22Rv1 (cell line): Measurements from ENCODE around the gene CYLD.

Experiments used
- CTCF ChIP-seq: fragments of 450-650 bp; IDR thresholded peaks from 2 replicates; pipeline ENCODE4 v1.5.1; 2017; ENCODE audit warnings: mild to moderate bottlenecking
- ZFX ChIP-seq: fragments of 450-650 bp; IDR thresholded peaks from 2 replicates; pipeline ENCODE4 v1.6.1; 2017; ENCODE audit warnings: antibody characterized with exemption, borderline replicate concordance

DNA sequence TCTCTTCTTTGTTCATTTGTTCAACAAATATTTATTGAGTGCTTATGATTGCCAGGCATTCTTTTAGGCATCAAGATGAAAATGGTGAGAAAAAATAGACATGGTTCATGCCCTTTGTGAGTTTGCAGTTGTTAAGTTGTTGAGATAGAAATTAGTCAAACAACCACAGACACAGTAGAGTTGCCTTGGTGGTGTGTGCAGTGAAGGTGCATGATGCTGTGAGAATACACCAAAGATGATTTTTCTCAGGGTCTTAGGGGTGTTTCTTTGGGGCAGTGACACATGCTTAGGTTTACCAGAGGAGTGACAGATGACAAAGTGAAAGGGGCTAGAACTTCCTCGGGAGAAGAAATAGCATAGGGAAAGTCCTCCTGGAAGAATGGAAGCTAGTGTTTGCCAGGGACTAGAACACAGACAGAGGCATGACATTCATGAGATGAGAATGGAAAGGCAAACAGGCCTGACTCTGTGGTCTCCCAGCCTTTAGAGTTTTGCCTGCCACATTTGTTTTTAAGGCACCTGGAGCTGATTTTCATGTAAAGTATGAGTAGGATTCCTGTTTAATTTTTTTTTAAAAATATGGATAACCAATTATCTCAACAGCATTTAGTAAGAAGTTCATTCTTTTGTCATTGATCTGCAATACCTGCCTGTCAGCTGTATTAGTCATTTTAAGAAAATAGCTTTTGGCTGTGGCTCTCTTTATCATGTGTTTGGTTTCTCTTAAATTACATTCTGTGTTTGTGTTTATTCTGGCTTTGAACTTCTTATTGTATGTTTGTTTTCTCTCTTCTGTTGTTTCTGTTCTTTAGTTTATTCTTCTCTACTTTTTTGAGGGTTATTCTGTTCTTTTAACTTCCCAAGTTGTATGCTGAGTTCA lies 36.6 kb downstream of the CYLD start:
- no peak for TF ChIP-seq CTCF
- TF ChIP-seq ZFX: no peak
